SU-DHL-6 (cell line): ENCODE data around the gene ANKRD30A.

Experiments
- H2AFZ ChIP-seq: fragments of 200-600 bp; sonication (generic); 2 replicates; pipeline ENCODE4 v1.6.1; 2014; ENCODE audit warnings: low read depth, mild to moderate bottlenecking, moderate library complexity, mixed read lengths, antibody characterized with exemption, low read length; ENCODE audit not compliant: severe bottlenecking
- H3F3A ChIP-seq: fragments of 200-600 bp; shearing (Covaris generic); 2 replicates; pipeline ENCODE4 v1.6.0; 2016; ENCODE audit warnings: antibody characterized with exemption, mild to moderate bottlenecking; ENCODE audit not compliant: insufficient read depth
- H3K27ac ChIP-seq: fragments of 200-600 bp; sonication (generic); 2 replicates; pipeline ENCODE4 v1.5.1; 2016; ENCODE audit warnings: low read depth, mild to moderate bottlenecking, low read length, moderate library complexity, mixed read lengths
- H3K27me3 ChIP-seq: fragments of 200-600 bp; sonication (generic), shearing (Covaris generic); 2 replicates; pipeline ENCODE4 v1.6.0; 2014; ENCODE audit warnings: mild to moderate bottlenecking, low read length
- H3K36me3 ChIP-seq: fragments of 200-600 bp; sonication (generic); 2 replicates; pipeline ENCODE4 v1.6.1; 2014; ENCODE audit warnings: mild to moderate bottlenecking, low read length, mixed read lengths
- H3K4me2 ChIP-seq: fragments of 300-600, 200-600 bp; shearing (Covaris generic), sonication (generic); 2 replicates; pipeline ENCODE4 v1.6.0; 2014; ENCODE audit warnings: low read length, low read depth, mild to moderate bottlenecking; ENCODE audit not compliant: poor library complexity, severe bottlenecking
- H3K4me3 ChIP-seq: fragments of 200-600 bp; sonication (generic); 2 replicates; pipeline ENCODE4 v1.5.1; 2014; ENCODE audit warnings: antibody characterized with exemption, low read length, mild to moderate bottlenecking, mixed read lengths; ENCODE audit not compliant: insufficient read depth, poor library complexity, severe bottlenecking
- H3K79me2 ChIP-seq: fragments of 200-600 bp; sonication (generic); 2 replicates; pipeline ENCODE4 v1.6.1; 2014; ENCODE audit warnings: mild to moderate bottlenecking, low read length, moderate library complexity; ENCODE audit not compliant: insufficient read depth
- H3K9ac ChIP-seq: fragments of 200-600 bp; sonication (generic); 2 replicates; pipeline ENCODE4 v1.7.0; 2014; ENCODE audit warnings: mild to moderate bottlenecking, low read length
- H3K9me2 ChIP-seq: fragments of 200-600 bp; sonication (generic); replicated peaks from 2 replicates; pipeline ENCODE4 v1.6.1; 2014; ENCODE audit warnings: low read length; ENCODE audit not compliant: insufficient read depth
- H3K9me3 ChIP-seq: fragments of 200-600 bp; sonication (generic); 2 replicates; pipeline ENCODE4 v1.6.1; 2014; ENCODE audit warnings: low read length, mixed read lengths; ENCODE audit not compliant: insufficient read depth
- H4K20me1 ChIP-seq: fragments of 200-600 bp; sonication (generic); 2 replicates; pipeline ENCODE4 v1.6.1; 2014; ENCODE audit warnings: low read depth, mild to moderate bottlenecking, antibody characterized with exemption, low read length, moderate library complexity, mixed read lengths
- CTCF ChIP-seq: fragments of 200-600 bp; sonication (generic); IDR thresholded peaks from one replicate; pipeline ENCODE4 v1.5.1; 2017; ENCODE audit warnings: antibody characterized with exemption, mild to moderate bottlenecking, low read length, moderate library complexity; ENCODE audit not compliant: insufficient read depth, poor library complexity, severe bottlenecking
- EZH2phosphoT487 ChIP-seq: fragments of 200-600 bp; sonication (generic), shearing (Covaris generic); conservative IDR thresholded peaks from 2 replicates; pipeline ENCODE4 v1.6.1; 2018; ENCODE audit warnings: mild to moderate bottlenecking, antibody characterized with exemption, low read length, moderate library complexity, mixed read lengths

Gene ANKRD30A

DNA sequence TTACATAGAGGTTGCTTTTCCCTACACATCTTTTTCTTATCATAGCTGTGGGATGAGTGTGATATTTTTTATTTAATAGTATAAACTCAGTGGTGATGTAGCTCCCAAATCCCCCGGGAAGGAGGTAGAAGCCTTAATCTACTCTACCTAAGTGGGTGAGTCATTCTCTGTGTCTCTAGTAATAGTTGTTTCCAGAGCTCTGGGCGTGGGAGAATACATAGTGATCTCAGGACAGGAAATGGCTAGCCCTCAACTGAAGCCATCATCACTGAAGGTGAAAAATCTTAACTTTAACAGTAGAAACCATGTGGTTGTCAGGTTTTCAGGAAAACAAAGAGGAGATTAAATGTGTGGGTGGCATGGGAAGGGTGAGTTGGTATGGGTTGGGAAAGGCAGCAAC lies 278.4 kb downstream of the ANKRD30A start:
- TF ChIP-seq CTCF (no peak), EZH2phosphoT487 (no peak)
- no peaks in the 10 kb centered on the region for H3K9me2 ChIP-seq
- no peaks in the 10 kb centered on the region for H4K20me1 ChIP-seq
- H3K27me3 ChIP-seq = no peaks in the 10 kb centered on the region
- no peaks in the 10 kb centered on the region for H3K79me2 ChIP-seq
- H3K9me3 ChIP-seq = no peaks in the 10 kb centered on the region
- no peaks in the 10 kb centered on the region for H3K36me3 ChIP-seq
- no peak overlapping the region for H3K9ac ChIP-seq
- H3K4me2 ChIP-seq = no peak overlapping the region
- no peak overlapping the region for H2AFZ ChIP-seq
- no peaks in the 10 kb centered on the region for H3F3A ChIP-seq
- H3K27ac ChIP-seq = no peak overlapping the region
- H3K4me3 ChIP-seq = no peak overlapping the region
